HG03196 (cell line): Measurements from ENCODE around the gene DDX3X.
"Not testable (repeated sequence)": the region's sequence is repeated elsewhere in the genome, so short reads cannot be mapped to it uniquely, and the experiment has no call there.

Experiments used
- ATAC-seq: cut with Tn5 transposase; IDR thresholded peaks from one replicate; pipeline ENCODE4 v1.9.1; 2021; ENCODE audit not compliant: unreplicated experiment

The DDX3X gene

DNA sequence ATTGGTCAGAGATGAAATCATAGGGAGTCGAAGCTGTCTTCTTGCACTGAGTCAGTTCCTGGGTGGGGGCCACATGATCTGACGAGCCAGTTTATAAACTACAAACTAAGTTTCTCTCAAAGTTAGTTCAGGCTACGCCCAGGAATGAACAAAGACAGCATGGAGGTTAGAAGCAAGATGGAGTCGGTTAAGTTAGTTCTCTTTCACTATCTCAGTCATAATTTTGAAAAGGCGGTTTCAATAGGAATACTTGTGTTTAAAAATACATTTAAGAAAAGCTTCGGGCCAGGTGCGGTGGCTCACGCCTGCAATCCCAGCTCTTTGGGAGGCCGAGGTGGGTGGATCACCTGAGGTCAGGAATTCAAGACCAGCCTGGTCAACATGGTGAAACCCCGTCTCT, 77.3 kb downstream of the DDX3X start:
- not testable (repeated sequence) for ATAC-seq

DNA sequence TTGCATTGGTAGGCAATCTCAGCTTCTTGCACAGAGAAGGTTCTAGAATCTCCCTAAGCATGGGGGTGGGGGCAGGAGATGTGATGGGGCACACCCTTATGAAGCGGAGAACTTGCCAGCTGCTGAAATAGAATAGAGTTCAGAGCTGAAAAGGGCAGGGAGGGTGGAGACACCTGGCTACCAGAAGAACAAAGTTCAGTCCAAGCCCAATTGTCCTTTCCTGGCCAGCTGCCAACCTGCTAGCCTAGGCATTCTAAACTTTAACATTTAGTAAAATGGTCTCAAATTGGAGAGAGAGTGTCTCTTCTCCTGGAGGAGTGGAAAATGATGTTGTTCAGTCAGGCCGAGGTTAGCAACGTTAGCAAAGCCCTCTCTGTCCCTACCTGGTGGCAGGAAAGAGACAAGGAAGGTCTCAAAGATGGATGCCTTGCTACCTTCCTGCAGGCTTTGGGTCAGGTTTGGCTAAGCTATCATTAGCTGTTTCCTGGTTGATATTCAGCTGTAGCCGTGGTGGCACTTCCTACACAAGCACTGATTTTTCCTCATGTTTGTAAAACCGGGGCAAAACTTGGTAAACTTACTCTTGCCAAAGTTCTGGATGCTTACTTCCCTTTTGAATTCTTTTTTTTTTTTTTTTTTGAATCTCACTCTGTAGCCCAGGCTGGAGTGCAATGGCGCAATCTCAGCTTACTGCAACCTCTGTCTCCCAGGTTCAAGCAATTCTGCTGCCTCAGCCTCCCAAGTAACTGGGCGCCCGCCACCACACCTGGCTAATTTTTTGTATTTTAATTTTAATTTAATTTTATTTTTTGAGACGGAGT, 78.5 kb downstream of the DDX3X start:
- ATAC-seq, result no peak
